Endothelial cell of umbilical vein (primary cell): ENCODE results near the gene CASD1. TPM values are rescaled to one million over a fixed set of nuclear protein-coding genes. Genes with fewer than 3 reads are reported as not detected.

Source experiments
- BruUV-seq: library from RNA; stranded (reverse); fragments of 400-500 nt; replicated peaks from 2 replicates; lab custom pipeline; 2021; lab: Mats Ljungman, UMichigan
- CTCF ChIA-PET: fragments of 300-600, 350-600 bp; sonication (Branson Sonifier 250); formaldehyde crosslinking; loops from one replicate; lab custom pipeline; 2021; ENCODE audit warnings: antibody characterized with exemption, inconsistent platforms; lab: Charles Lee
- POLR2A ChIA-PET: fragments of 300-600, 350-600 bp; sonication (Branson Sonifier 250); formaldehyde crosslinking; loops from one replicate; lab custom pipeline; 2021; ENCODE audit warnings: antibody characterized with exemption, inconsistent platforms; lab: Charles Lee
- DNase-seq: peaks from one replicate; pipeline ENCODE4 v3.0.0-alpha.2; 2011; ENCODE audit warnings: low read depth, low spot score
- FAIRE-seq: peaks from 2 replicates; lab custom pipeline; 2011; peaks lifted over from hg19 to GRCh38; lab: Jason Lieb, UNC
- H2AFZ ChIP-seq: 2 replicates; pipeline ENCODE4 v1.6.0; 2012; ENCODE audit warnings: low read depth, low read length, control low read depth, inconsistent platforms
- H3K27ac ChIP-seq: 2 replicates; pipeline ENCODE4 v1.5.1; 2011; ENCODE audit warnings: low read depth, mild to moderate bottlenecking, control low read depth, low read length, moderate library complexity; ENCODE audit not compliant: insufficient read depth
- H3K27me3 ChIP-seq, 2 experiments: 2 replicates each; pipeline versions ENCODE4 v1.6.0 to v1.6.1; 2011; ENCODE audit warnings: low read length in 2 of 2, mixed read lengths in 1 of 2; ENCODE audit not compliant: control insufficient read depth in 2 of 2, insufficient read depth in 2 of 2
- H3K36me3 ChIP-seq, 2 experiments: 2 replicates in 1 of 2; 3 replicates in 1 of 2; pipeline ENCODE4 v1.5.1; 2011; ENCODE audit warnings: low read length in 2 of 2, mild to moderate bottlenecking in 1 of 2, moderate library complexity in 1 of 2; ENCODE audit not compliant: control insufficient read depth in 2 of 2, insufficient read depth in 2 of 2; ENCODE audit errors: extremely low read depth in 1 of 2
- H3K4me1 ChIP-seq: 3 replicates; pipeline ENCODE4 v1.5.1; 2011; ENCODE audit warnings: mild to moderate bottlenecking, low read length; ENCODE audit not compliant: control insufficient read depth, insufficient read depth; ENCODE audit errors: extremely low read depth
- H3K4me2 ChIP-seq: 2 replicates; pipeline ENCODE4 v1.6.1; 2011; ENCODE audit warnings: low read length, control low read depth, mixed read lengths; ENCODE audit not compliant: insufficient read depth
- H3K4me3 ChIP-seq, 3 experiments: fragments of 200-600 bp in 1 of 3; sonication (generic), shearing (Covaris generic) in 1 of 3; replicated peaks in 1 of 3; 2 replicates each; pipeline ENCODE4 v1.5.1; 2011 to 2016; ENCODE audit warnings: control low read depth in 3 of 3, low read length in 3 of 3, mild to moderate bottlenecking in 2 of 3, inconsistent platforms in 1 of 3, low read depth in 1 of 3, moderate library complexity in 1 of 3; ENCODE audit not compliant: insufficient read depth in 1 of 3
- H3K79me2 ChIP-seq: 2 replicates; pipeline ENCODE4 v1.6.0; 2012; ENCODE audit warnings: low read length, inconsistent platforms; ENCODE audit not compliant: control insufficient read depth, insufficient read depth
- H3K9ac ChIP-seq: replicated peaks from 2 replicates; pipeline ENCODE3; 2011; ENCODE audit warnings: low read length, control low read depth; ENCODE audit not compliant: insufficient read depth; ENCODE audit errors: extremely low read depth
- H3K9me1 ChIP-seq: replicated peaks from 3 replicates; pipeline ENCODE4 v1.6.0; 2011; ENCODE audit warnings: mild to moderate bottlenecking, low read length; ENCODE audit not compliant: control insufficient read depth, insufficient read depth; ENCODE audit errors: extremely low read depth
- H3K9me3 ChIP-seq: replicated peaks from 2 replicates; pipeline ENCODE4 v1.5.1; 2012; ENCODE audit warnings: low read length, inconsistent platforms; ENCODE audit not compliant: control insufficient read depth, insufficient read depth
- H4K20me1 ChIP-seq: replicated peaks from 2 replicates; pipeline ENCODE3; 2011; ENCODE audit warnings: mild to moderate bottlenecking, low read length; ENCODE audit not compliant: control insufficient read depth, insufficient read depth; ENCODE audit errors: extremely low read depth
- CTCF ChIP-seq, 2 donors: IDR thresholded peaks; 1 replicate in 1 of 2; 2 replicates in 1 of 2; pipeline ENCODE4 v1.5.1; 2011; ENCODE audit warnings: low read length in 2 of 2, mild to moderate bottlenecking in 2 of 2, moderate library complexity in 2 of 2, control low read depth in 1 of 2, inconsistent platforms in 1 of 2, low read depth in 1 of 2; ENCODE audit not compliant: insufficient read depth in 1 of 2; ENCODE audit errors: extremely low read depth in 1 of 2
- EZH2 ChIP-seq: IDR thresholded peaks from 2 replicates; pipeline ENCODE4 v1.6.1; 2012; ENCODE audit warnings: borderline replicate concordance, low read depth, mild to moderate bottlenecking, moderate library complexity, low read length, inconsistent platforms; ENCODE audit not compliant: severe bottlenecking
- FOS ChIP-seq: IDR thresholded peaks from 2 replicates; pipeline ENCODE4 v1.6.1; 2011; ENCODE audit warnings: mild to moderate bottlenecking, low read length, moderate library complexity, borderline replicate concordance; ENCODE audit not compliant: insufficient read depth
- GATA2 ChIP-seq: IDR thresholded peaks from 2 replicates; pipeline ENCODE4 v1.7.0; 2011; ENCODE audit warnings: low read depth, mild to moderate bottlenecking, moderate library complexity, mixed read lengths, low read length; ENCODE audit not compliant: insufficient read length, insufficient read depth
- JUN ChIP-seq: IDR thresholded peaks from 2 replicates; pipeline ENCODE4 v1.6.1; 2011; ENCODE audit warnings: borderline replicate concordance, low read depth; ENCODE audit not compliant: insufficient read length, insufficient read depth
- MAX ChIP-seq: IDR thresholded peaks from 2 replicates; pipeline ENCODE4 v1.6.1; 2011; ENCODE audit not compliant: insufficient read depth, insufficient read length
- MYC ChIP-seq: IDR thresholded peaks from one replicate; pipeline ENCODE4 v1.6.1; 2011; ENCODE audit warnings: mild to moderate bottlenecking, low read depth, low read length
- POLR2A ChIP-seq: IDR thresholded peaks from 2 replicates; pipeline ENCODE4 v1.6.1; 2012; ENCODE audit warnings: low read depth, mild to moderate bottlenecking, control low read depth, low read length
- POLR2AphosphoS5 ChIP-seq: IDR thresholded peaks from 2 replicates; pipeline ENCODE4 v1.6.1; 2012; ENCODE audit warnings: low read depth, mild to moderate bottlenecking, control low read depth, low read length, moderate library complexity; ENCODE audit not compliant: insufficient read depth
- dilution Hi-C: fragments of 300-500 bp; cut with MboI; formaldehyde crosslinking; loops from one replicate; pipeline ENCODE4 v1.15.0; 2019; ENCODE audit warnings: low sequenced_read_pairs; ENCODE audit not compliant: extremely low pct_ligation_motif_present
- intact Hi-C: fragments of 100-400 bp; cut with micrococcal nuclease; formaldehyde crosslinking; loops from one replicate; pipeline ENCODE4 v1.10.0; 2022
- polyA plus RNA-seq, 4 experiments: library from polyadenylated mRNA; depleted of rRNA in 3 of 4; stranded (reverse) in 3 of 4; unstranded in 1 of 4; fragments of >200 nt; gene quantifications; 2 replicates each; pipeline versions ENCODE4 v1.2.1 to v1.2.3, GENCODE V29; 2011 to 2012; ENCODE audit warnings: missing spikeins in 1 of 4
- total RNA-seq: library from RNA; stranded (reverse); gene quantifications from 2 replicates; pipeline ENCODE4 v1.2.3, GENCODE V29; 2021

Gene CASD1
- total and polyA plus RNA-seq, 2 donors (not counting 3 experiments of a cell fraction or from before 2014, with no cell fraction given): 8.6 to 16.0 TPM

GRCh38 chr7:94514140-94514889 is 4.7 kb downstream of the CASD1 start:
- intact Hi-C loops (loop anchor here (5.0 to 10.0 kb wide), 2 partner anchors 90 to 688 kb away; no protein-coding TSS in a partner anchor), dilution Hi-C loops (no loop called here)
- DNase-seq (no peak), FAIRE-seq (no peak)
- Histone ChIP-seq H3K9ac (no peak overlapping the region), H3K4me2 (no peak overlapping the region), H3K27me3 (no peaks in the 10 kb centered on the region), H3K4me1 (peaks cover 18% of the 10 kb centered on the region), H3K4me3 (no peak overlapping the region), H3K27ac (no peak overlapping the region), H3K9me3 (no peaks in the 10 kb centered on the region), H2AFZ (no peak overlapping the region), H3K36me3 (no peaks in the 10 kb centered on the region), H4K20me1 (peaks cover 2% of the 10 kb centered on the region), H3K79me2 (peaks cover 2% of the 10 kb centered on the region), H3K9me1 (no peaks in the 10 kb centered on the region)
- TF ChIP-seq GATA2: no peak
- no peak for TF ChIP-seq MAX
- TF ChIP-seq MYC: no peak
- no peak for TF ChIP-seq POLR2AphosphoS5
- TF ChIP-seq CTCF (IDR thresholded peaks at IDR 0.05; ENCODE audit: extremely low read depth in 1 of 2, insufficient read depth in 1 of 2, low read depth in 1 of 2, low read length in 2 of 2): no peak
- TF ChIP-seq EZH2: no peak
- TF ChIP-seq FOS: no peak
- TF ChIP-seq POLR2A: no peak
- no peak for TF ChIP-seq JUN
- no TSS peak for BruUV-seq
- ChIA-PET POLR2A (interaction anchor here (0.7 kb wide), 1 partner anchor 358 kb away, joined by 4 read pairs; no protein-coding TSS in a partner anchor), CTCF (interaction anchor here (1.3 to 1.6 kb wide), 2 partner anchors 16 to 65 kb away, joined by 4 read pairs; no protein-coding TSS in a partner anchor)
